Osteoblast (primary cell): ENCODE measurements around the gene HPCAL1. TPM values are rescaled to one million over a fixed set of nuclear protein-coding genes. Genes with fewer than 3 reads are reported as not detected.
A peak's percentile ranks its signal among the peaks of the same experiment; 100 is the strongest.
"Not testable (repeated sequence)": the region's sequence is repeated elsewhere in the genome, so short reads cannot be mapped to it uniquely, and the experiment has no call there.

Experiments
- DNase-seq: peaks from one replicate; pipeline ENCODE4 v3.0.0; 2011; ENCODE audit warnings: low spot score, mixed read lengths; ENCODE audit not compliant: insufficient read length; ENCODE audit errors: missing footprints
- H2AFZ ChIP-seq: 2 replicates; pipeline ENCODE4 v1.6.0; 2011; ENCODE audit warnings: mild to moderate bottlenecking, low read length
- H3K27ac ChIP-seq: 2 replicates; pipeline ENCODE4 v1.5.1; 2011; ENCODE audit warnings: mild to moderate bottlenecking, low read depth, low read length, moderate library complexity
- H3K27me3 ChIP-seq: 2 replicates; pipeline ENCODE4 v1.6.0; 2012; ENCODE audit warnings: mild to moderate bottlenecking, control low read depth, inconsistent platforms, low read length, moderate library complexity; ENCODE audit not compliant: insufficient read depth
- H3K36me3 ChIP-seq: 2 replicates; pipeline ENCODE4 v1.5.1; 2011; ENCODE audit warnings: mild to moderate bottlenecking, low read length, control low read depth, moderate library complexity; ENCODE audit not compliant: insufficient read depth
- H3K4me1 ChIP-seq: 2 replicates; pipeline ENCODE4 v1.5.1; 2011; ENCODE audit warnings: mild to moderate bottlenecking, low read length, control low read depth, moderate library complexity; ENCODE audit not compliant: insufficient read depth
- H3K4me2 ChIP-seq: 2 replicates; pipeline ENCODE4 v1.6.0; 2011; ENCODE audit warnings: mild to moderate bottlenecking, low read length; ENCODE audit not compliant: insufficient read depth
- H3K4me3 ChIP-seq: fragments of 200-600 bp; sonication (generic); 3 replicates; pipeline ENCODE4 v1.5.1; 2012; ENCODE audit warnings: mild to moderate bottlenecking, low read length, inconsistent platforms; ENCODE audit not compliant: insufficient read depth
- H3K79me2 ChIP-seq: 2 replicates; pipeline ENCODE4 v1.6.0; 2012; ENCODE audit warnings: mild to moderate bottlenecking, low read length, control low read depth, inconsistent platforms; ENCODE audit not compliant: insufficient read depth
- H3K9me3 ChIP-seq: 2 replicates; pipeline ENCODE4 v1.5.1; 2011; ENCODE audit warnings: low read depth, low read length, control low read depth
- H4K20me1 ChIP-seq: 2 replicates; pipeline ENCODE4 v1.6.0; 2012; ENCODE audit warnings: mild to moderate bottlenecking, low read length, control low read depth; ENCODE audit not compliant: insufficient read depth
- CTCF ChIP-seq: IDR thresholded peaks from 2 replicates; pipeline ENCODE4 v1.5.1; 2011; ENCODE audit warnings: mild to moderate bottlenecking, low read depth, low read length, moderate library complexity; ENCODE audit errors: extremely low read depth
- total RNA-seq: library from RNA; depleted of rRNA; stranded (reverse); fragments of >200 nt; gene quantifications from 2 replicates; pipeline ENCODE4 v1.2.3, GENCODE V29; 2012

Gene HPCAL1
- total RNA-seq, 1 donor = 57.2 TPM

- TF ChIP-seq CTCF = no peak
- Histone ChIP-seq H3K4me2 (no peak overlapping the region), H3K4me3 (no peak overlapping the region), H4K20me1 (peaks cover 2% of the 10 kb centered on the region), H2AFZ (peak overlapping the region; percentile 53), H3K4me1 (peaks cover 26% of the 10 kb centered on the region), H3K9me3 (no peaks in the 10 kb centered on the region), H3K36me3 (no peaks in the 10 kb centered on the region), H3K27ac (peak overlapping the region; percentile 87), H3K27me3 (no peaks in the 10 kb centered on the region), H3K79me2 (peaks cover 12% of the 10 kb centered on the region)
- peak; percentile 97 for DNase-seq
Measured at GRCh38 chr2:10452312-10452711, 149.6 kb downstream of the HPCAL1 start.

GRCh38 chr2:10452956-10453904 is 150.5 kb downstream of the HPCAL1 start:
- Histone ChIP-seq H3K36me3 (no peaks in the 10 kb centered on the region), H3K27me3 (no peaks in the 10 kb centered on the region), H3K4me1 (peaks cover 30% of the 10 kb centered on the region), H3K4me3 (no peak overlapping the region), H4K20me1 (no peaks in the 10 kb centered on the region), H3K9me3 (no peaks in the 10 kb centered on the region), H3K27ac (no peak overlapping the region), H3K79me2 (peaks cover 4% of the 10 kb centered on the region), H3K4me2 (no peak overlapping the region), H2AFZ (no peak overlapping the region)
- DNase-seq = no peak
- TF ChIP-seq CTCF = no peak

- no peak overlapping the region for H3K4me3 ChIP-seq
- peaks cover 27% of the 10 kb centered on the region for H3K4me1 ChIP-seq
- H3K27ac ChIP-seq = no peak overlapping the region
- H3K79me2 ChIP-seq = peaks cover under 1% of the 10 kb centered on the region
- no peaks in the 10 kb centered on the region for H3K27me3 ChIP-seq
- DNase-seq = no peak
- no peak overlapping the region for H2AFZ ChIP-seq
- no peaks in the 10 kb centered on the region for H4K20me1 ChIP-seq
- H3K36me3 ChIP-seq = no peaks in the 10 kb centered on the region
- H3K4me2 ChIP-seq = no peak overlapping the region
- TF ChIP-seq CTCF = no peak
- H3K9me3 ChIP-seq = no peaks in the 10 kb centered on the region
Measured at GRCh38 chr2:10453905-10454298, 151.2 kb downstream of the HPCAL1 start.

GRCh38 chr2:10454505-10454904 is 151.8 kb downstream of the HPCAL1 start:
- no peak overlapping the region for H3K4me2 ChIP-seq
- peaks cover 22% of the 10 kb centered on the region for H3K4me1 ChIP-seq
- H3K27ac ChIP-seq = no peak overlapping the region
- DNase-seq = peak; percentile 85
- H3K9me3 ChIP-seq = no peaks in the 10 kb centered on the region
- H4K20me1 ChIP-seq = no peaks in the 10 kb centered on the region
- TF ChIP-seq CTCF = no peak
- no peaks in the 10 kb centered on the region for H3K36me3 ChIP-seq
- H3K4me3 ChIP-seq = no peak overlapping the region
- peak overlapping the region; percentile 29 for H2AFZ ChIP-seq
- H3K27me3 ChIP-seq = peaks cover 2% of the 10 kb centered on the region
- H3K79me2 ChIP-seq = no peaks in the 10 kb centered on the region

- not testable (repeated sequence) for H4K20me1 ChIP-seq, H3K4me3 ChIP-seq, H3K4me2 ChIP-seq, H3K36me3 ChIP-seq, H3K79me2 ChIP-seq, H3K9me3 ChIP-seq, DNase-seq, H2AFZ ChIP-seq, H3K27ac ChIP-seq
- Histone ChIP-seq H3K27me3 (peaks cover 16% of the 10 kb centered on the region), H3K4me1 (peaks cover 13% of the 10 kb centered on the region)
Measured at GRCh38 chr2:10457195-10457594, 154.5 kb downstream of the HPCAL1 start.
